ENCODE measurements around the gene TMEM135. TPM values are rescaled to one million over a fixed set of nuclear protein-coding genes. Genes with fewer than 3 reads are reported as not detected.
A peak's percentile ranks its signal among the peaks of the same experiment; 100 is the strongest.

Gene TMEM135
- total RNA-seq, 1 donor from 2014 or later: 20.6 TPM

DNA sequence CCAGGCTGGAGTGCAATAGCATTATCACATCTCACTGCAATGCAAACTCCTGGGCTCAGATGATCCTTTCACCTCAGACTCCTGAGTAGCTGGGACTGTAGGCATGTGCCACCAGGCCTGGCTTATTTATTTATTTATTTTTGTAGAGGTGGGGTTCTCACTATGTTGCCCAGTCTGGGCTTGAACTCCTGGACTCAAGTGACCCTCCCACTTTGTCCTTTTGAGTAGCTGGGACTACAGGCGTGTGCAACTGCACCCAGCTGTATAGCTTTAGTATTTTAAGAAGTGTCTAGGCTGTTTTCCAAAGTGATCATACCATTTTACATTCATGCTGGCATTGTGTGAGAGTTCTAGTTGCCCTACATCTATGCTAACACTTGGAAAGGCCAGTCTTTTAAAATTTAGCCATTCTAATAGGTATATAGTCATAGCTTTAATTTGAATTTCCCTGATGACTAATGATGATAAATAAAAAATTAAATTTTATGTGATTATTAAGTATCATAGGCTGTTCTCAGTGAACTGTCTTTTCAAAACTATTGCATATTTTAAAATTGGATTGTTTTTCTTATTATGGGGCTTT is 96.9 kb downstream of the TMEM135 start:
- Histone ChIP-seq H3K4me3 (ENCODE audit: insufficient read depth, low read depth, low read length) (no peak overlapping the region), H2AFZ (ENCODE audit: low read depth, low read length) (no peak overlapping the region), H3K4me1 (ENCODE audit: insufficient read depth, low read length) (no peaks in the 10 kb centered on the region), H3K79me2 (ENCODE audit: insufficient read depth, low read length) (peaks cover 6% of the 10 kb centered on the region), H3K9me3 (ENCODE audit: insufficient read depth, low read depth, low read length) (no peaks in the 10 kb centered on the region), H4K20me1 (ENCODE audit: insufficient read depth, low read length) (peaks cover 4% of the 10 kb centered on the region), H3K27ac (ENCODE audit: low read depth, low read length) (no peak overlapping the region), H3K9ac (ENCODE audit: low read length) (no peak overlapping the region), H3K36me3 (ENCODE audit: insufficient read depth, low read length) (no peaks in the 10 kb centered on the region), H3K4me2 (ENCODE audit: low read length) (no peak overlapping the region), H3K27me3 (ENCODE audit: insufficient read depth, low read length) (no peaks in the 10 kb centered on the region)
- H3K27me3 Mint-ChIP-seq (ENCODE audit: low read depth, unreplicated experiment): no peaks in the 10 kb centered on the region
- DNase-seq (ENCODE audit: low read depth): no peak
- TF ChIP-seq EZH2 (IDR thresholded peaks at IDR 0.05; ENCODE audit: insufficient read depth, low read length): no peak
- TF ChIP-seq, protein P1, sequence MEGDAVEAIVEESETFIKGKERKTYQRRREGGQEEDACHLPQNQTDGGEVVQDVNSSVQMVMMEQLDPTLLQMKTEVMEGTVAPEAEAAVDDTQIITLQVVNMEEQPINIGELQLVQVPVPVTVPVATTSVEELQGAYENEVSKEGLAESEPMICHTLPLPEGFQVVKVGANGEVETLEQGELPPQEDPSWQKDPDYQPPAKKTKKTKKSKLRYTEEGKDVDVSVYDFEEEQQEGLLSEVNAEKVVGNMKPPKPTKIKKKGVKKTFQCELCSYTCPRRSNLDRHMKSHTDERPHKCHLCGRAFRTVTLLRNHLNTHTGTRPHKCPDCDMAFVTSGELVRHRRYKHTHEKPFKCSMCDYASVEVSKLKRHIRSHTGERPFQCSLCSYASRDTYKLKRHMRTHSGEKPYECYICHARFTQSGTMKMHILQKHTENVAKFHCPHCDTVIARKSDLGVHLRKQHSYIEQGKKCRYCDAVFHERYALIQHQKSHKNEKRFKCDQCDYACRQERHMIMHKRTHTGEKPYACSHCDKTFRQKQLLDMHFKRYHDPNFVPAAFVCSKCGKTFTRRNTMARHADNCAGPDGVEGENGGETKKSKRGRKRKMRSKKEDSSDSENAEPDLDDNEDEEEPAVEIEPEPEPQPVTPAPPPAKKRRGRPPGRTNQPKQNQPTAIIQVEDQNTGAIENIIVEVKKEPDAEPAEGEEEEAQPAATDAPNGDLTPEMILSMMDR (IDR thresholded peaks at IDR 0.05; ENCODE audit: insufficient read depth, low read depth, low read length): no peak
- no peak overlapping the region for H3K27ac Mint-ChIP-seq (ENCODE audit: unreplicated experiment)
- no peaks in the 10 kb centered on the region for H3K4me1 Mint-ChIP-seq (ENCODE audit: low read depth, unreplicated experiment)
- FAIRE-seq: no peak
- no peak overlapping the region for H3K4me3 Mint-ChIP-seq (ENCODE audit: unreplicated experiment)
- H3K9me3 Mint-ChIP-seq (ENCODE audit: unreplicated experiment): no peaks in the 10 kb centered on the region
- H3K36me3 Mint-ChIP-seq (ENCODE audit: low read depth, unreplicated experiment): peaks cover 2% of the 10 kb centered on the region

DNA sequence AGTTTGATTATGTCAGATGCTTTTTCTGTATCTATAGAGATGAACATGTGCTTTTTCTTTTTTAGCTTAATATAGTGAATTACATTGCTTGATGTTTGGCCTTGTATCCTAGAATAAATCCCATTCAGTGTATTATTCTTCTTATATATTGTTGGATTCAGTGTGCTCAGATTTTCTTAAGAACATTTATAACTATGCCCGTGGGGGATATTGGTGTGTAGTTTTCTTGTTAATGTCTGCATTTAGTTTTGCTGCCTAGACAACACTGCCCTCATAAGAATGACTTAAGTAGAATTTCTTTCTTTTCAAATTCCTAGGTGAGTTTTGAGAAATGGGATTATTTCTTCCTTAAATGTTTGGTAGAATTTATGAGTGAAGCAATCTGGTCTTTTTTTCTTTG is 98.5 kb downstream of the TMEM135 start:
- H3K79me2 ChIP-seq (ENCODE audit: insufficient read depth, low read length): peaks cover 6% of the 10 kb centered on the region
- H3K4me3 ChIP-seq (ENCODE audit: insufficient read depth, low read depth, low read length): no peak overlapping the region
- Mint-ChIP-seq H3K27ac (ENCODE audit: unreplicated experiment) (no peak overlapping the region), H3K9me3 (ENCODE audit: unreplicated experiment) (no peaks in the 10 kb centered on the region), H3K4me3 (ENCODE audit: unreplicated experiment) (no peak overlapping the region), H3K27me3 (ENCODE audit: low read depth, unreplicated experiment) (no peaks in the 10 kb centered on the region), H3K4me1 (ENCODE audit: low read depth, unreplicated experiment) (no peaks in the 10 kb centered on the region), H3K36me3 (ENCODE audit: low read depth, unreplicated experiment) (peaks cover 2% of the 10 kb centered on the region)
- no peaks in the 10 kb centered on the region for H3K9me3 ChIP-seq (ENCODE audit: insufficient read depth, low read depth, low read length)
- no peak overlapping the region for H3K4me2 ChIP-seq (ENCODE audit: low read length)
- no peak for TF ChIP-seq EZH2 (IDR thresholded peaks at IDR 0.05; ENCODE audit: insufficient read depth, low read length)
- TF ChIP-seq, protein P1 (IDR thresholded peaks at IDR 0.05; ENCODE audit: insufficient read depth, low read depth, low read length): no peak
- H3K4me1 ChIP-seq (ENCODE audit: insufficient read depth, low read length): no peaks in the 10 kb centered on the region
- DNase-seq (ENCODE audit: low read depth) (no peak), FAIRE-seq (no peak)
- H2AFZ ChIP-seq (ENCODE audit: low read depth, low read length): no peak overlapping the region
- no peak overlapping the region for H3K27ac ChIP-seq (ENCODE audit: low read depth, low read length)
- peaks cover 4% of the 10 kb centered on the region for H4K20me1 ChIP-seq (ENCODE audit: insufficient read depth, low read length)
- H3K36me3 ChIP-seq (ENCODE audit: insufficient read depth, low read length): no peaks in the 10 kb centered on the region
- no peak overlapping the region for H3K9ac ChIP-seq (ENCODE audit: low read length)
- H3K27me3 ChIP-seq (ENCODE audit: insufficient read depth, low read length): no peaks in the 10 kb centered on the region

DNA sequence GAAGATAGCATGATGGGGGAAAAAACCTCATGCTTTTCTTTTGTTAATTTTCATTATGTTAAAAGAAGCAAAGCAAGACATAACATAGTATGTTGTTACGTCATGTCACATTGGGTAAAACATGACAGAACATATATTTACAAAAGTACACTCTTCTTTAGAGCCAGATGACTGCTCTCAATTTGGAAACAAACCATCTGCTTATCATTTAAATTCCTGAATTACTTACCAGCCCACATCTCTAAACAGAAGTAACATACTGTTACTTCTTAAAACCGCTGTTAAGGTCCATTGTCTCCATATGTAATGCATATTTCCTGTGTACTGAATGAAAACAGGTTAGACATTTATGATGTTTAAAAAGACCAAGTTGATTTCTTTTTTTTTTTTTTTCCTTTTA is 100.0 kb downstream of the TMEM135 start:
- TF ChIP-seq, protein P1 (IDR thresholded peaks at IDR 0.05; ENCODE audit: insufficient read depth, low read depth, low read length): no peak
- TF ChIP-seq EZH2 (IDR thresholded peaks at IDR 0.05; ENCODE audit: insufficient read depth, low read length): no peak
- Mint-ChIP-seq H3K9me3 (ENCODE audit: unreplicated experiment) (no peaks in the 10 kb centered on the region), H3K27me3 (ENCODE audit: low read depth, unreplicated experiment) (no peaks in the 10 kb centered on the region), H3K36me3 (ENCODE audit: low read depth, unreplicated experiment) (peaks cover 2% of the 10 kb centered on the region), H3K4me3 (ENCODE audit: unreplicated experiment) (no peak overlapping the region), H3K27ac (ENCODE audit: unreplicated experiment) (no peak overlapping the region), H3K4me1 (ENCODE audit: low read depth, unreplicated experiment) (no peaks in the 10 kb centered on the region)
- Histone ChIP-seq H4K20me1 (ENCODE audit: insufficient read depth, low read length) (peaks cover 8% of the 10 kb centered on the region), H3K4me2 (ENCODE audit: low read length) (no peak overlapping the region), H3K27me3 (ENCODE audit: insufficient read depth, low read length) (no peaks in the 10 kb centered on the region), H3K79me2 (ENCODE audit: insufficient read depth, low read length) (peaks cover 6% of the 10 kb centered on the region), H3K4me3 (ENCODE audit: insufficient read depth, low read depth, low read length) (no peak overlapping the region), H3K4me1 (ENCODE audit: insufficient read depth, low read length) (no peaks in the 10 kb centered on the region), H3K9me3 (ENCODE audit: insufficient read depth, low read depth, low read length) (no peaks in the 10 kb centered on the region), H3K9ac (ENCODE audit: low read length) (no peak overlapping the region), H3K27ac (ENCODE audit: low read depth, low read length) (no peak overlapping the region), H3K36me3 (ENCODE audit: insufficient read depth, low read length) (no peaks in the 10 kb centered on the region), H2AFZ (ENCODE audit: low read depth, low read length) (no peak overlapping the region)
- FAIRE-seq: no peak
- peak; percentile 10 for DNase-seq (ENCODE audit: low read depth)
